ENCODE measurements around the gene VPS26C. TPM values are rescaled to one million over a fixed set of nuclear protein-coding genes. Genes with fewer than 3 reads are reported as not detected.

The VPS26C gene
- total RNA-seq = 62.5 and 65.7 TPM in 2 replicates

GRCh38 chr21:37267269-37268185 is at the start of gene VPS26C:
TSS of gene VPS26C (minus strand) at chr21:37267334. CDS start at chr21:37267294, 40 bp downstream.

Small RNA genes within 50 kb of the gene (small RNA-seq; reads per million reads assigned to genes)
- gene RN7SL678P = not detected

Other genes with a start within 250 kb of the VPS26C start
- 3.5 and 7.7 TPM in 2 replicates for gene PIGP, start 194.3 kb downstream of the VPS26C start, total RNA-seq
- 116 and 172 TPM in 2 replicates for gene TTC3, start 194.1 kb downstream of the VPS26C start, total RNA-seq
- 43.4 and 65.3 TPM in 2 replicates for gene DYRK1A, start 99.4 kb upstream of the VPS26C start, total RNA-seq

Data from subcutaneous preadipocyte (primary cell).